Prostate gland (tissue), 2 donors: ENCODE measurements around the gene CNTN5. TPM values are rescaled to one million over a fixed set of nuclear protein-coding genes. Genes with fewer than 3 reads are reported as not detected.

Experiments
- DNase-seq: peaks from one replicate; pipeline ENCODE4 v3.0.0-alpha.2; 2019; ENCODE audit warnings: low spot score
- H3K27ac ChIP-seq, 2 donors: fragments of 200-600 bp; sonication (generic); 2 replicates each; pipeline ENCODE4 v1.5.1; 2017 to 2019
- H3K27me3 ChIP-seq: fragments of 200-600 bp; sonication (generic); replicated peaks from 2 replicates; pipeline ENCODE4 v1.5.1; 2019; ENCODE audit not compliant: insufficient read depth
- H3K36me3 ChIP-seq, 2 donors: fragments of 200-600 bp; sonication (generic); 1 replicate in 1 of 2; 2 replicates in 1 of 2; pipeline versions ENCODE4 v1.5.1 to v1.8.1; 2017 to 2019
- H3K4me1 ChIP-seq: fragments of 200-600 bp; sonication (generic); replicated peaks from 2 replicates; pipeline ENCODE4 v1.5.1; 2019
- H3K4me3 ChIP-seq, 2 donors: fragments of 200-600 bp; sonication (generic); 2 replicates each; pipeline ENCODE4 v1.5.1; 2017 to 2019
- H3K9me3 ChIP-seq: fragments of 200-600 bp; sonication (generic); 2 replicates; pipeline ENCODE4 v1.5.1; 2017
- POLR2A ChIP-seq: fragments of 450-650 bp; IDR thresholded peaks from one replicate; pipeline ENCODE4 v1.6.1; 2016; ENCODE audit warnings: antibody characterized with exemption, mild to moderate bottlenecking
- POLR2AphosphoS5 ChIP-seq: sonication (generic); formaldehyde crosslinking; IDR thresholded peaks from one replicate; pipeline ENCODE4 v1.6.1; 2017; ENCODE audit warnings: antibody characterized with exemption
- WGBS: methylation state at CpG from one replicate; pipeline ENCODE4 v1.1.5; 2018; 5-methylcytosine and 5-hydroxymethylcytosine counted together
- intact Hi-C: fragments of 100-400 bp; cut with DNase I; formaldehyde crosslinking; loops from one replicate; pipeline ENCODE4 v1.14.2; 2022
- total RNA-seq, 2 donors: library from RNA; depleted of rRNA; stranded (reverse); fragments of >200 nt; gene quantifications; one replicate each; pipeline ENCODE4 v1.1.0, GENCODE V29; 2016
- TF ChIP-seq, protein P1 (sequence below), 4 experiments: fragments of 200-600 bp in 2 of 4; fragments of 450-650 bp in 2 of 4; sonication (generic) in 2 of 4; IDR thresholded peaks; 1 replicate in 3 of 4; 2 replicates in 1 of 4; pipeline ENCODE4 v1.5.1; 2016 to 2019; ENCODE audit warnings: antibody characterized with exemption in 4 of 4, mild to moderate bottlenecking in 2 of 4, moderate library complexity in 2 of 4

Gene CNTN5
- total RNA-seq, 2 donors from 2014 or later: 1.0 TPM; not detected in 1

DNA sequence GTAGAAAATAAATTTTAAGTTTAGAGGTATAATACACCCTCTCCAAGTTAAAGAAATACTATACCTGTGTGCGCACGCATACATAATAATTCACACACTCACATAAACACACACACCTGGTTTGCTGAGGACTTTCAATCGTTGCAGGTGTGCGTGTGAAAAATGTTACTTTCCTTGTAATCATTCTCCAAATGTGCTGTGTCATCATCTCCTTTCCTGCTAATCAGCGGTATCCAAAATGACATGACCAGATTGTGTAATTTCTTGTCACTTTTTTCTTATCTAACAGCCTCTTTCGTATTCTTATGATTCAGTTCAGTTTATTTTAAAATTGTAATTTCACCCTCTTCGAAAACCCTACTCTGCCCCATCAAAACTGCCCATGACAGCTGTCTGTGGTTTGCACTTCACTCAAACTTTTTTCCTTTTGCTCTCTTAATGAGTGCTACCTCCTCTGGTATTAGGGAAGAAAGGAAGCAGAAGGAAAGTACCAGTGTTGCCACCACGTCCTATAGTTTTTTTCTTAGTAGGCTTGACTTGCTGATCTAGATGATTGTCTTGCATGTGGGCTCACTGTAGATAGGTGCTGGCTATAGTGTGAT, 651.2 kb downstream of the CNTN5 start:
- intact Hi-C loops: no loop called here

DNA sequence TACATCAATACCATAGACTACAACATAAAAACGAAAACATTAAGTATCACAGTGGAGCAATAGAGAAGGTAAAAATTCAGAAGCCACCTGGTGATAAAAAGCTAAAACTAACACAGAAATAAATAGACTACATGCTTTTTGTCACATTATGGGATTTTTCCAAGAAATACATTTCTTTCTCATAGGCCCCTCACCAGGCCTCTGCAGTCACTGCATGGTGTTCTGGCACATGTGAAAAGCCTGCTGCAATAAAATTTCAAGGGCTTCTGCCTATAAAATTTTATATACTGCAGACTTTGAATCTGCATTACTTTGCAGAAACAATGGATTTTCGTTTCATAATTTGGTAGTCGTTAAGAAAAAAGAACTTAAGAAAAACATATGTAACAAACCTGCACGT, 655.5 kb downstream of the CNTN5 start:
- intact Hi-C loops: no loop called here
- no peak overlapping the region for H3K4me3 ChIP-seq
- no peak for DNase-seq
- H3K4me1 ChIP-seq: no peaks in the 10 kb centered on the region
- no peaks in the 10 kb centered on the region for H3K36me3 ChIP-seq
- H3K27ac ChIP-seq: no peak overlapping the region
- H3K9me3 ChIP-seq: no peaks in the 10 kb centered on the region
- TF ChIP-seq, protein P1, sequence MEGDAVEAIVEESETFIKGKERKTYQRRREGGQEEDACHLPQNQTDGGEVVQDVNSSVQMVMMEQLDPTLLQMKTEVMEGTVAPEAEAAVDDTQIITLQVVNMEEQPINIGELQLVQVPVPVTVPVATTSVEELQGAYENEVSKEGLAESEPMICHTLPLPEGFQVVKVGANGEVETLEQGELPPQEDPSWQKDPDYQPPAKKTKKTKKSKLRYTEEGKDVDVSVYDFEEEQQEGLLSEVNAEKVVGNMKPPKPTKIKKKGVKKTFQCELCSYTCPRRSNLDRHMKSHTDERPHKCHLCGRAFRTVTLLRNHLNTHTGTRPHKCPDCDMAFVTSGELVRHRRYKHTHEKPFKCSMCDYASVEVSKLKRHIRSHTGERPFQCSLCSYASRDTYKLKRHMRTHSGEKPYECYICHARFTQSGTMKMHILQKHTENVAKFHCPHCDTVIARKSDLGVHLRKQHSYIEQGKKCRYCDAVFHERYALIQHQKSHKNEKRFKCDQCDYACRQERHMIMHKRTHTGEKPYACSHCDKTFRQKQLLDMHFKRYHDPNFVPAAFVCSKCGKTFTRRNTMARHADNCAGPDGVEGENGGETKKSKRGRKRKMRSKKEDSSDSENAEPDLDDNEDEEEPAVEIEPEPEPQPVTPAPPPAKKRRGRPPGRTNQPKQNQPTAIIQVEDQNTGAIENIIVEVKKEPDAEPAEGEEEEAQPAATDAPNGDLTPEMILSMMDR (IDR thresholded peaks at IDR 0.05): no peak
- no peak for TF ChIP-seq POLR2A
- TF ChIP-seq POLR2AphosphoS5: no peak
- H3K27me3 ChIP-seq: no peaks in the 10 kb centered on the region
- 17% methylated on average over 4 of the region's 4 CpGs for WGBS

More for the DNA sequence above, 651.2 kb downstream of the CNTN5 start:
- no peak for TF ChIP-seq POLR2A
- TF ChIP-seq, protein P1 (IDR thresholded peaks at IDR 0.05): no peak
- no peak for TF ChIP-seq POLR2AphosphoS5
- DNase-seq: no peak
- no peaks in the 10 kb centered on the region for H3K36me3 ChIP-seq
- no peaks in the 10 kb centered on the region for H3K4me1 ChIP-seq
- H3K27me3 ChIP-seq: no peaks in the 10 kb centered on the region
- no peak overlapping the region for H3K27ac ChIP-seq
- H3K9me3 ChIP-seq: no peaks in the 10 kb centered on the region
- WGBS: 91% methylated on average over 8 of the region's 8 CpGs
- no peak overlapping the region for H3K4me3 ChIP-seq

DNA sequence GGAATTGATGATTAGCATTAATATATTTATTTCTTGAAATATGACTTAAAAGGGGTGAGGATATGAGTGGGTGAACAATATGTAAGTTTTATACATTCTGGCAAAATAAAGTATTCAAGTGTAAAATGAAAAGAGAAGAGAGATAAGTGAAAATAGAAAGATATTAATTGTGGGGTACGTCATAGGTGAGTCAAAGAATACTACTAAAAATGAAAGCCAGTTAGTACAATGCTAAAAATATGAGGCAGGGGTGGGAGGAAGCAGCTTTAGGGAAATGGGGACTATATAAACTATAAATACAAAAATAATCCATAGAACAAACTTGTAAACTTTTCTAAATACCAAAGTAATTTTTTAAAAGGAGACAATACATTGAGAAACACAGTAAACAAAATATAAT, 661.4 kb downstream of the CNTN5 start:
- Histone ChIP-seq H3K36me3 (no peaks in the 10 kb centered on the region), H3K4me3 (no peak overlapping the region), H3K9me3 (no peaks in the 10 kb centered on the region), H3K27ac (no peak overlapping the region), H3K4me1 (no peaks in the 10 kb centered on the region), H3K27me3 (no peaks in the 10 kb centered on the region)
- intact Hi-C loops: no loop called here
- 78% methylated on average over 1 of the region's 1 CpG for WGBS
- no peak for DNase-seq
- TF ChIP-seq POLR2A: no peak
- TF ChIP-seq, protein P1 (IDR thresholded peaks at IDR 0.05): no peak
- no peak for TF ChIP-seq POLR2AphosphoS5

DNA sequence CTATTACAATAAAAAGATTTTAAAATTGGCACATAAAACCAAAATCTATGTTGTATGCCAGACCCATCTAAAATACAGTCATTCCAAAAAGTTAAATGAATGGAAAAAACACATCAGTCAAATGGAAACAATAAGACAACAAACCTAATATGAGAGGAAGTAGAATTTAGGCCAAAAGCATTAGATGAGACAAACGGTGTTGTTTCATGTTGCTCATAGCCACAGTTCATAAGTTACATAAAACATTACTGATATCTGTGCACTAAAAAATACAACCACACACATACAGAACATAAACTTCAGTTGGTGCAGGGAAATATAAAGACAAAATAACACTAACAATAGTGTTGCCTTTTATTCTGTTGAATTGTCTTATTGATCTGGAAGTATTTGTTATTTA, 661.9 kb downstream of the CNTN5 start:
- intact Hi-C loops: no loop called here

DNA sequence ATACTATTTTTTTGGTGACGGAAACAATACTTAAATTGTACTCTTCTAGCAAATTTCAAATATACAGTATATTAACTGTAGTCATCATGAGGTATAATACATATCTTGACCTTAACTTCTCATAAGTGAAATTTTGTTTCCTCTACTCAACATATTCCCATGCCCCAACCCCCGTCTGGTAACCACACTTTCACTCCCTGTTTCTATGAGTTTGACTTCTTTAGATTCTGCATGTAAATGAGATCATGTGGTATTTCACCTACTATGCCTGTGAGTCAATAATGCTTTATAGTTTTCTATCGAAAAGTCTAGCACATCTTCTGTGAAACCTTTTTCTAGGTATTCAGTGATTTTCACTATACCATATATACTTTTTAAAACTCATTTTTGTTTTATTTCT, 663.2 kb downstream of the CNTN5 start:
- Histone ChIP-seq H3K4me3 (no peak overlapping the region), H3K4me1 (no peaks in the 10 kb centered on the region), H3K36me3 (no peaks in the 10 kb centered on the region), H3K9me3 (no peaks in the 10 kb centered on the region), H3K27ac (no peak overlapping the region), H3K27me3 (no peaks in the 10 kb centered on the region)
- 90% methylated on average over 3 of the region's 3 CpGs for WGBS
- no peak for TF ChIP-seq POLR2A
- TF ChIP-seq, protein P1 (IDR thresholded peaks at IDR 0.05): no peak
- TF ChIP-seq POLR2AphosphoS5: no peak
- DNase-seq: no peak
- intact Hi-C loops: no loop called here

More for the DNA sequence above, 661.9 kb downstream of the CNTN5 start:
- H3K4me3 ChIP-seq: no peak overlapping the region
- no peaks in the 10 kb centered on the region for H3K36me3 ChIP-seq
- no peaks in the 10 kb centered on the region for H3K9me3 ChIP-seq
- WGBS: 31% methylated on average over 1 of the region's 1 CpG
- TF ChIP-seq, protein P1 (IDR thresholded peaks at IDR 0.05): no peak
- TF ChIP-seq POLR2AphosphoS5: no peak
- no peak for TF ChIP-seq POLR2A
- no peak overlapping the region for H3K27ac ChIP-seq
- DNase-seq: no peak
- no peaks in the 10 kb centered on the region for H3K4me1 ChIP-seq
- H3K27me3 ChIP-seq: no peaks in the 10 kb centered on the region
